Activated T-helper 1 cell treated with anti-CD3 and anti-CD28 coated beads, Interleukin-12 subunit alpha, Interleukin-12 subunit beta, Interleukin-2, Interleukin-4 antibody, amounts not matched to agents 30 ng/mL and 10 ng/mL and 1 ng/mL, durations not matched to agents 14 hours and 24 hours and 36 hours (primary cell): ENCODE results near the gene NDST1. TPM values are rescaled to one million over a fixed set of nuclear protein-coding genes. Genes with fewer than 3 reads are reported as not detected.

Experiments
- DNase-seq: peaks from one replicate; pipeline ENCODE4 v3.0.0; 2021; ENCODE audit warnings: low spot score
- H3K27ac Mint-ChIP-seq: one replicate; pipeline ENCODE4 v1.8.0; 2021; ENCODE audit warnings: mild to moderate bottlenecking, mixed read lengths
- H3K27me3 Mint-ChIP-seq: one replicate; pipeline ENCODE4 v1.8.0; 2022; ENCODE audit warnings: mild to moderate bottlenecking, moderate library complexity, mixed read lengths; ENCODE audit not compliant: insufficient read depth
- H3K36me3 Mint-ChIP-seq: one replicate; pipeline ENCODE4 v1.8.0; 2021; ENCODE audit warnings: low read depth, mixed read lengths
- H3K4me1 Mint-ChIP-seq: one replicate; pipeline ENCODE4 v1.8.0; 2021; ENCODE audit warnings: low read depth, mixed read lengths
- H3K4me3 Mint-ChIP-seq: one replicate; pipeline ENCODE4 v1.8.0; 2021; ENCODE audit warnings: mild to moderate bottlenecking, moderate library complexity, mixed read lengths
- H3K9me3 Mint-ChIP-seq: one replicate; pipeline ENCODE4 v1.8.0; 2021; ENCODE audit warnings: mixed read lengths
- intact Hi-C: fragments of 100-400 bp; cut with micrococcal nuclease; formaldehyde crosslinking; loops from one replicate; pipeline ENCODE4 v1.15.1; 2024
- total RNA-seq: library from RNA; stranded (reverse); gene quantifications from 2 replicates; pipeline ENCODE4 v1.2.3, GENCODE V29; 2022

The NDST1 gene
- total RNA-seq, 1 donor from 2014 or later: 2.8 TPM

DNA sequence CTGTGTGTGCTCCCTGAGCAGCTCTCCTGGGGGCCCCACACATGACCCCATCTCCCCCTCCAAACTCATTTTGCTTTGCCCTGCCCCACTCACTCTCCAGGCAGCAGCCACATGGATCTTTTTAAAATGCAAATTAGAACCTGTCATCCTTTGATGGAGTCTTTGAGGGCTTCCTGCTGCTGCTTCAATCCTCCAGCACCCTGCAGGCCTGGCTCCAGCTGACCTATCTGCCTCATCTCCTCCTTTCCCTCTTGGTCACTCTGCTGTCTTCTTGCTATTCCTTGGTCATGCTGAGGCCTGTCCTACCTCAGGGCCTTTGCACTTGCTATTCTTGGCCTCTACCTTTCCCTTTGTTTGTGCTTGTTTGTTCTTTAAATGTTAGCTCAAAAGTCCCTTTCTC is 17.9 kb downstream of the NDST1 start:
- Mint-ChIP-seq H3K27ac (no peak overlapping the region), H3K36me3 (no peaks in the 10 kb centered on the region), H3K9me3 (no peaks in the 10 kb centered on the region), H3K4me1 (no peaks in the 10 kb centered on the region), H3K27me3 (no peaks in the 10 kb centered on the region), H3K4me3 (no peak overlapping the region)
- intact Hi-C loops: no loop called here
- DNase-seq: no peak

DNA sequence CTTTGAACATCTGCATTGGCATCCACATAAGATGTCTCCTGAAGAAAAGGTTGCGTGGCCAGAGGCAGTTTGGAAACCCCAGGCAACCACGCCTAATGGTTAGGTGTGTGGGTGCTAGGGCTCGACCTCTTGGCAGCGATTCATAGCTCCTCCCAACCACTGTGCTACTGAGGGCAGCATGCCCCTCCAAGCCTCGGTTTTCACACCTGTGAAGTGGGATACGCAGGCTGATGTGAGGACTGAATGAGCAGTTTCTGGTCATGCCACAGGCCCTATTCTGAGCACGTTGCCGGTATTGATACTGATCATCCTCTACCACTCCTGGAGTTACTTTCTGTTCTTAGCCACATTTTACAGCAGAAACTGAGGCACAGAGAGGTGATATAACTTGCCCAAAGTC is 19.1 kb downstream of the NDST1 start:
- Mint-ChIP-seq H3K27ac (no peak overlapping the region), H3K9me3 (no peaks in the 10 kb centered on the region), H3K4me3 (no peak overlapping the region), H3K27me3 (no peaks in the 10 kb centered on the region), H3K4me1 (no peaks in the 10 kb centered on the region), H3K36me3 (no peaks in the 10 kb centered on the region)
- no peak for DNase-seq
- intact Hi-C loops: no loop called here

DNA sequence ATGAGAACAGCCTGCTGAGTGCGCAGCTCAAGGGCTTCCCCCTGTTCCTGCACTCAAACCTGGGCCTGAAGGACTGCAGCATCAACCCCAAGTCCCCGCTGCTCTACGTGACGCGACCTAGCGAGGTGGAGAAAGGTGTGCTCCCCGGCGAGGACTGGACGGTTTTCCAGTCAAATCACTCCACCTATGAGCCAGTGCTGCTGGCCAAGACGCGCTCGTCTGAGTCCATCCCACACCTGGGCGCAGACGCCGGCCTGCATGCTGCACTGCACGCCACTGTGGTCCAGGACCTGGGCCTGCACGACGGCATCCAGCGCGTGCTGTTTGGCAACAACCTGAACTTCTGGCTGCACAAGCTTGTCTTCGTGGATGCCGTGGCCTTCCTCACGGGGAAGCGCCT is 19.9 kb downstream of the NDST1 start:
- H3K4me1 Mint-ChIP-seq: no peaks in the 10 kb centered on the region
- H3K36me3 Mint-ChIP-seq: no peaks in the 10 kb centered on the region
- no peaks in the 10 kb centered on the region for H3K9me3 Mint-ChIP-seq
- H3K27me3 Mint-ChIP-seq: no peaks in the 10 kb centered on the region
- no peak overlapping the region for H3K27ac Mint-ChIP-seq
- intact Hi-C loops: no loop called here
- no peak overlapping the region for H3K4me3 Mint-ChIP-seq
- DNase-seq: no peak

DNA sequence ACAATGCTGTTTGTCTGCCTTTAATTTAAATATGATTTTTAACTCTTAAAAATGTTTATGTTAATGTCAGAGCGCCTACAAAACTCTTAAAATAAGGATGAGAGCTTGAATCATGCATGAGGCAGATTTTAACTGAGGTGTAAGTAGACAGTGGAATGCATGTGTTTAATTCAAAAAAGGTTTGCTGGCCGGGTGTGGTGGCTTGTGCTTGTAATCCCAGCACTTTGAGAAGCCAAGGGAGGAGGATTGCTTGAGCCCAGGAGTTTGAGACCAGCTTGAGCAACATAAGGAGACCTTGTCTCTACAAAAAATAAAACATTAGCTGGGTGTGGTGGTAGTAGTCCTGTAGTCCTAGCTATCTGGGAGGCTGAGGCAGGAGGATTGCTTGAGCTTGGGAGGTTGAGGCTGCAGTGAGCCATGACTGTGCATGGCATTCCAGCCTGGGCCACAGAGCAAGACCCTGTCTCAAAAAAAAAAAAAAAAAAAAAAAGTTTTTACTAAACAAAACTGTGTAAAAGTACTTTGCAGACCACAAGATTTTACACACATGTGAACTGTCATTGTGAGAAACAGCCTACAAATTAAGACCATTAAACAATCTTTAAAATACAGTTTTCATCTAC is 21.1 kb downstream of the NDST1 start:
- no peaks in the 10 kb centered on the region for H3K4me1 Mint-ChIP-seq
- intact Hi-C loops: no loop called here
- H3K27me3 Mint-ChIP-seq: no peaks in the 10 kb centered on the region
- H3K27ac Mint-ChIP-seq: no peak overlapping the region
- no peak overlapping the region for H3K4me3 Mint-ChIP-seq
- H3K9me3 Mint-ChIP-seq: no peaks in the 10 kb centered on the region
- DNase-seq: no peak
- no peaks in the 10 kb centered on the region for H3K36me3 Mint-ChIP-seq

DNA sequence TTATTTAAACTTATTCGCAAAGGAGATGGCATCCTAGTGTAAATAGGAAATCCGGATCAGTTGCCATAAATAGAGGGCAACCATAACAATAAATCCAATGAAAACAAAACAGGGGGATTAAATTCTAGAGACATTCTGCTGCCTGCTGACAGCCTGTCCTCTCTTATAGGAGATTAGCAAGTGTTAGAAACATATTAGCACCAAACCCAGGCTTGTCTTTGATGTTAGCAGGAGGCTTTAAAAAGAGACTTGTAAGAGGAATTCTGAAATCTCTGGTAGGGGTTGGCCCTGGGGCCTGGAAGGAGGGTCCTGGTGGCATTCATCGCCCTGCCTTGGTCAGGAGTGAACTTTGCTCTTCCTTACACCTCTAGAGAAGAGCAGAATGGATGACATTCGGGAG is 21.6 kb downstream of the NDST1 start:
- no peaks in the 10 kb centered on the region for H3K9me3 Mint-ChIP-seq
- H3K4me1 Mint-ChIP-seq: no peaks in the 10 kb centered on the region
- H3K27me3 Mint-ChIP-seq: no peaks in the 10 kb centered on the region
- H3K36me3 Mint-ChIP-seq: no peaks in the 10 kb centered on the region
- H3K4me3 Mint-ChIP-seq: no peak overlapping the region
- intact Hi-C loops: no loop called here
- H3K27ac Mint-ChIP-seq: no peak overlapping the region
- no peak for DNase-seq

DNA sequence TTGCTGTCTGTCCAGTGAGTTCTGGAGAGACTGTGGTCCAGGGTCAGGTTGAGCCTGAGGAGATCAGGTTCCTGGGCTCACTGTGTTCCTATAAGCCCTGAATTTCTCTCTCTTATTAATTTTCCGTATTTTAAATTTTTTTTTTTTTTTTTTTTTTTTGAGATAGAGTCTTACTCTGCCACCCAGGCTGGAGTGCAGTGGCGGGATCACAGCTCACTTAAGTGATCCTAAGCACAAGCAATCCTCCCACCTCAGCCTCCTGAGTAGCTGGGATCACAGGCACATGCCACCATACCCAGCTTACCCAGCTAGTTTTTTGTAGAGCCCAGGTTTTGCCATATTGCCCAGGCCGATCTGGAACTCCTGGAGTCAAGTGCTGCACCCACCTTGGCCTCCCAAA is 22.5 kb downstream of the NDST1 start:
- no peak overlapping the region for H3K4me3 Mint-ChIP-seq
- H3K4me1 Mint-ChIP-seq: no peaks in the 10 kb centered on the region
- no peaks in the 10 kb centered on the region for H3K27me3 Mint-ChIP-seq
- H3K36me3 Mint-ChIP-seq: no peaks in the 10 kb centered on the region
- DNase-seq: no peak
- no peak overlapping the region for H3K27ac Mint-ChIP-seq
- H3K9me3 Mint-ChIP-seq: no peaks in the 10 kb centered on the region
- intact Hi-C loops: no loop called here

DNA sequence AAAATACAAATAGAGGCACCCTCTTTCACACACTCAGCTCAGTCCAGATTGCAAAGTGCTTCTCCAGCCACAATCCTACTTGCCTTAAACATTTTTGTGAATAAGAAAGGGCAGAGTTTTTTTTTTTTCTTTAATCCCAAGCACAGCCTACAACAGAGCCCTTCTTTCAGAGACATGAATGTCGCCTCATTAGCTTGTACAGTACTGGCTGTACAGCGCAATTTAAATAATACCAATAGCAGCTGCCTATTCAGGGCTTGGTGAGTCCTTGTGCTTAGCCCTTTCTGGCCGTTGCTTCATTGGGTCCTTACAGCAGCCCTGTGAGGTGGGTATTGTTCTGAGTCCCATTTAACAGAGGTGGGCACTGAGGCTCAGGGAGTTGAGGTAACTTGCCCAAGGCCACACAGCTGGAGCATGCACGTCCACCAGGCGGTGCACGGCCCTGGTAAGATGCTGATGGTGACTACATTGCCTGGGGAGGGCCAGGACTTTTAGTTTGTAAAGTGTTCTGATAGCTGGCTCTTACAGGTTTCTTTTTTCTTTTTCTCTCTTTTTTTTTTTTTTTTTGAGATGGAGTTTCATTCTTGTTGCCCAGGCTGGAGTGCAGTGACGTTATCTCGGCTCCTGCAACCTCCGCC is 23.1 kb downstream of the NDST1 start:
- no peaks in the 10 kb centered on the region for H3K9me3 Mint-ChIP-seq

DNA sequence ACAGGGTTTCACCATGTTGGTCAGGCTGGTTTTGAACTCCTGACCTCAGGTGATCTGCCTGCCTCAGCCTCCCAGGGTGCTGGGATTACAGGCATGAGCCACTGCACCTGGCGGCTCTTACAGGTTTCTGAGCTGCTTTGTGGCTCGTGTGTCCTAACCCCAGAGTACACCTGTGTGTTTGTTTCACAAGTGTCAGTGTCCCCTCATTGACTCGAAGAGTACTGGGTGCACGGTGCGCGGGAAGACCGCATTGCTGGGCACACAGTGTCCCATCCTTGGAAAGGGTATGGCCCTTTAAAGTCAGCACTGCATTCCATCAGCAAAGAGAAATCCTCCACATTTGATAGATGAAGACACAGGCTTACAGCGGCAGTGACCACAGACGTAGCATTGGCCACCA is 23.8 kb downstream of the NDST1 start:
- Mint-ChIP-seq H3K36me3 (no peaks in the 10 kb centered on the region), H3K4me3 (no peak overlapping the region), H3K27me3 (no peaks in the 10 kb centered on the region), H3K27ac (no peak overlapping the region), H3K4me1 (no peaks in the 10 kb centered on the region), H3K9me3 (no peaks in the 10 kb centered on the region)
- intact Hi-C loops: no loop called here
- no peak for DNase-seq

More for the DNA sequence above, 23.1 kb downstream of the NDST1 start:
- Mint-ChIP-seq H3K4me1 (no peaks in the 10 kb centered on the region), H3K27me3 (no peaks in the 10 kb centered on the region), H3K27ac (no peak overlapping the region), H3K36me3 (no peaks in the 10 kb centered on the region), H3K4me3 (no peak overlapping the region)
- no peak for DNase-seq
- intact Hi-C loops: no loop called here

DNA sequence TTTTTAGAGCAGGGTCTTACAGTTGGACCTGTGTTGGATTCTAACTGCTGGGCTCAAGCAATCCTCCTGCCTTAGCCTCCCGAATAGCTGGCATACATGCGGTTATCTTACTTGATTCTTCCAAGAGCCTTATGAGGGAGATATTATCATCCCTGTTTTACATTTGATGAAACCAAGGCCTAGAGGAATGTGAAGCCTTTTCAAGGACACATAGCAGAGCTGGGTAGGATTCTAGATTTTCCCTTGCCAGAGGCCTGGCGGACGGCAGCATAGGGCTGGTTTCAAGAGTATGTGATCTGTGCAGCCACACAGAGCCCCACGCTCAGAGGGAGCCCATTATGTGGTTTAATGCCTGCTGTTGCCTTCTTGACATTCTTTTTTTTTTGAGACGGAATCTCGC is 24.2 kb downstream of the NDST1 start:
- Mint-ChIP-seq H3K4me3 (no peak overlapping the region), H3K9me3 (no peaks in the 10 kb centered on the region), H3K36me3 (no peaks in the 10 kb centered on the region), H3K27ac (no peak overlapping the region), H3K27me3 (no peaks in the 10 kb centered on the region), H3K4me1 (no peaks in the 10 kb centered on the region)
- intact Hi-C loops: no loop called here
- DNase-seq: no peak

DNA sequence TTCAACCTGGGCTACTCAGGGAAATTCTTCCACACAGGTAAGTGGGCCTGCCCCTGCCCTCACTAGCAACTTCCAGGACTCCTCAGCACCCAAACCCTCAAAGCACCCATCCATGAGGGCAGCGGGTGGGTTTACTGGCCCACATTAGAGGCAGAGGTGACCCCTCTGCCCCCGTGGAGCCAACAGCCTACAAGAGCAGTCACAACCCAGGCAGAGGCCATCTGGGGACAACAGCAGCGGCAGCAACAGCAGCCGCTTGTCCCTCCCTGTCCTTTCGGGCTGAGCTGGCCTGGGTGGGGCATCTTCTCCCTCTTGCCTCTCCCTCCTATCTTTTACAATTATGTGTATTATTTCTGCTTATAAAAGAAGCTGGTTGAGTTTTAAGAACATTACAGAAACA is 25.1 kb downstream of the NDST1 start:
- no peak for DNase-seq
- Mint-ChIP-seq H3K27me3 (no peaks in the 10 kb centered on the region), H3K9me3 (no peaks in the 10 kb centered on the region), H3K4me3 (no peak overlapping the region), H3K36me3 (no peaks in the 10 kb centered on the region), H3K27ac (no peak overlapping the region), H3K4me1 (no peaks in the 10 kb centered on the region)
- intact Hi-C loops: no loop called here

DNA sequence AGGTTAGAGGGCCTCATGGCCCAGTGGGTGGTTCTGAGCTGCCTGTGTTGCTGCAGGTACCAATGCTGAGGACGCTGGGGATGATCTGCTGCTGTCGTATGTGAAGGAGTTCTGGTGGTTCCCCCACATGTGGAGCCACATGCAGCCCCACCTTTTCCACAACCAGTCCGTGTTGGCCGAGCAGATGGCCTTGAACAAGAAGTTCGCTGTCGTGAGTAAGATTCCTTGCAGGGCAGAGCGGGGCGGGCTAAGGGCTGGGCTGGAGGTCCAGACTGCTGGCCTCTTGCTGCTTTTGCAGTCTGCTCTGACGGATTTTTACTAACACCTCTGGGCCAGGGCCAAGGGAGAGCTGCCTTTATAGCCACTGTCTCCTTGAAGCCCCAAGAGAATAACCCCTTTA is 26.9 kb downstream of the NDST1 start:
- H3K27me3 Mint-ChIP-seq: no peaks in the 10 kb centered on the region
- H3K4me1 Mint-ChIP-seq: no peaks in the 10 kb centered on the region
- H3K9me3 Mint-ChIP-seq: no peaks in the 10 kb centered on the region
- no peak overlapping the region for H3K27ac Mint-ChIP-seq
- H3K36me3 Mint-ChIP-seq: no peaks in the 10 kb centered on the region
- no peak for DNase-seq
- intact Hi-C loops: no loop called here
- no peak overlapping the region for H3K4me3 Mint-ChIP-seq

DNA sequence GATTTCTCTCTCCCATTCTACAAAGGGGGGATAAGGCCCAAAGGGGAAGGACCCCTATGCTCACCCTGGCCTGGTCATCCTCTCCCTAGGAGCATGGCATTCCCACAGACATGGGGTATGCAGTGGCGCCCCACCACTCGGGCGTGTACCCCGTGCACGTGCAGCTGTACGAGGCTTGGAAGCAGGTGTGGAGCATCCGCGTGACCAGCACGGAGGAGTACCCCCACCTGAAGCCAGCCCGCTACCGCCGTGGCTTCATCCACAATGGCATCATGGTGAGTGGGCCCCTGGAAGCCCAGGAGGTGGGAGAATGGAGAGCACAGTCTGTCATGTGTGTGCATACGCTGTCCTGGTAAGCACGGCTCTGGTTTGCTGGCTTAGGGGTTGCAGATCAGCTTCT is 27.7 kb downstream of the NDST1 start:
- intact Hi-C loops: no loop called here
- no peaks in the 10 kb centered on the region for H3K9me3 Mint-ChIP-seq
- no peak overlapping the region for H3K27ac Mint-ChIP-seq
- no peaks in the 10 kb centered on the region for H3K36me3 Mint-ChIP-seq
- DNase-seq: no peak
- H3K27me3 Mint-ChIP-seq: no peaks in the 10 kb centered on the region
- no peaks in the 10 kb centered on the region for H3K4me1 Mint-ChIP-seq
- no peak overlapping the region for H3K4me3 Mint-ChIP-seq

DNA sequence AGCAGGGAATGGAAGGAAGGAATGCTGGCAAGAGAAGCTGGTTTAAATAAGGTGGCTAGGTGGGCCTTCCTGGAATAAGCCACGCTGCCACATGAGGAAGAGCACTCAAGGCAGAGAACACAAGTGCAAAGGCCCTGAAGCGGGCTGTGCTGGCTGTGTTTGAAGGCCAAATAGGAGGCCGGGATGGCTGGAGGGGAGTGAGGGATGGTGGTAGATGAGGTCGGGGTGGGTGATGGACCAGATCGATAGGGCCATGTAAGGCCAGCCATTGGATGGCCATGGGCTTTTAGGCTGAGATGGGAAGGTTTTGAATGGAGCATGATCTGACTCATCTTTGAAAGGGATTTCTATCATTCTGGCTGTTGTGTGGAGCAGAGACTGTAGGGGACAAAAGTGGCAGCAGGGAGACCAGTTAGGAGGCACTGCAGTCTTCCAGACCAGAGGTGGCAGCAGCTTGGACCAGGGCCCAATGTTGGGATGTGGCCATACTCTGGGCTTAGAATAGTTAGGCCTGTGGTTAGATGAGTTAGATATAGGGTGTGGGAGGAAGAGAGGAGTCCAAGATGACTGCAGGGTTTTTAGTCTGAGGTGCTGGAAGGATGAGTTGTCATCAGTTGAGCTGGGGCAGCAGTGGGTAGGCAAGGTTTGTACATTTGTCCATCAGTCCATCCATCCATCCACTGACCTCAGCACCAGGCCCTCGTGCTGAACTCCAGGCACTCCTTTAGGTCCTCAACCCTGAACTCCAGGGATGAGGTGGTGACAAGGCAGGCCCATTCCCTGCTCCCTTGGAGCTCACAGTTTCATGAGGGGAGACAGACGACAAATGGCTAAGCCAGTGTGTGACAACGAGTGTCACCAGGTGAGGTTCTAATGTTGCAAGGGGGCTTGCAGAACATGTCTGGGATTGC is 30.3 kb downstream of the NDST1 start:
- DNase-seq: no peak
- no peaks in the 10 kb centered on the region for H3K27me3 Mint-ChIP-seq
- no peaks in the 10 kb centered on the region for H3K4me1 Mint-ChIP-seq
- no peak overlapping the region for H3K4me3 Mint-ChIP-seq
- H3K9me3 Mint-ChIP-seq: no peaks in the 10 kb centered on the region
- no peaks in the 10 kb centered on the region for H3K36me3 Mint-ChIP-seq
- H3K27ac Mint-ChIP-seq: no peak overlapping the region
- intact Hi-C loops: no loop called here
